ENCODE measurements around the gene COLGALT1. TPM values are rescaled to one million over a fixed set of nuclear protein-coding genes. Genes with fewer than 3 reads are reported as not detected.

The COLGALT1 gene
- total RNA-seq, 4 donors from 2014 or later, result 19.3 to 35.9 (median 33.0) TPM

DNA sequence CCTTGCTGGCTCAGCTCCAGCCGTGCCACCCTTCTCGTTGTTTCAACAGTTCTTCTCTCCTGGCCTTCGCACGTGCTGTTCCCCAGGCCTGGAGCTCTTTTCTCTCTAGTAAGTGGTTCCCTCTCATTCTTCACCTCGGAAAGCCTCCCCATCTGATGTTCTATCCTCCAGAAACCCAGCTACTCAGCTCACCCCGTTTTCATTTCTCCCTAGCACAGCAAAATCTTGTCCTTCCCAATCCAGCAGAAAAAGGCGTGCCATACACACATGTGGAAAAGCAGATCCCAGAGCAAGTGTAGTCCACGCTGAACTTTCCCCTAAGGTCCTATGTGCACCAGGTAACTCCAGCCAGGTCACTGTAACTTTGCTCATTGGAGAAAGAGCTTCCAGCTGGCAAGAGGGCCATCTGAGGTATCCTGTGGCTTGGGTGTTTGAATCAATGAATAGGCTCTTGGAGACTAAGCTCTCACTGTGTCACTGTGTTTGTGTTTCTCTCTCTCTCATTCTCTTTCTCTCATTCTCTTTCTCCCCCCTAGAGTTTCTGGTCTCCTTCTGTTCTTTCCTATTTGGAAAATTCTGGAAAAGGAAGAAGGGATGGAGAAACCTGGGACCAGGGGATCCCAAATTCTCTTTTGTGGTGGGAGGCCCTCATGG is 49.0 kb downstream of the COLGALT1 start:
- H3K36me3 ChIP-seq, result no peaks in the 10 kb centered on the region
- peaks cover 0 to 11% of the 10 kb centered on the region in 2 donors for H3K4me1 ChIP-seq
- no peak overlapping the region for H3K4me3 ChIP-seq (replicated peaks in 1 of 3)
- H3K9me3 ChIP-seq, result no peaks in the 10 kb centered on the region
- 51 to 60% methylated on average over 8 of the region's 8 CpGs for WGBS, 2 donors
- no peak overlapping the region for H3K27ac ChIP-seq
- no peaks in the 10 kb centered on the region for H3K27me3 ChIP-seq
- TF ChIP-seq POLR2A (IDR thresholded peaks at IDR 0.05), result no peak
- DNase-seq, result no peak
- intact Hi-C loops (cut with DNase I), result loop anchor here (10.0 kb wide), 1 partner anchor 170 kb away; no protein-coding TSS in a partner anchor

DNA sequence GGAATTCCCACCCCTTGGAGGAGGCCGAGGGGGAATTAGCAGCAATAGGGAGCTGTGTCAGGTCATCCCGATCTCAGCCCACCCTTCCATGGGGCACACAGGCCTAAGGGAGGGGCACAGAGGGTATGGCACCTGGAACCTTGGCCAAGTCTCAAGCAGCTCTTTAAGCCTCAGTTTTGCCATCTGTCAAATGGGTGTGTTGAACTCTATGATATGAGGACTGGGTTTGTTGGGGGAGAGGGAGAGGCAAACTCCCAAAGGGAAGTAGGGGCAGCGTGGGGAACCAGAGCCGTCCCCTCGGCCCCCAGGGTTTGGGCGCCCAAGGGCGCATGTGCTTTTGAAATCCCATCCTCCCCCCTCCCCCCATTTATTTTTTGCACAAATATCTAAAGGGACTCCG is 49.7 kb downstream of the COLGALT1 start:
- intact Hi-C loops (cut with DNase I), result loop anchor here (10.0 kb wide), 1 partner anchor 170 kb away; no protein-coding TSS in a partner anchor
- no peak overlapping the region for H3K4me3 ChIP-seq (replicated peaks in 1 of 3)
- peaks cover 0 to 11% of the 10 kb centered on the region in 2 donors for H3K4me1 ChIP-seq
- TF ChIP-seq POLR2A (IDR thresholded peaks at IDR 0.05), result no peak
- TF ChIP-seq, protein P1, sequence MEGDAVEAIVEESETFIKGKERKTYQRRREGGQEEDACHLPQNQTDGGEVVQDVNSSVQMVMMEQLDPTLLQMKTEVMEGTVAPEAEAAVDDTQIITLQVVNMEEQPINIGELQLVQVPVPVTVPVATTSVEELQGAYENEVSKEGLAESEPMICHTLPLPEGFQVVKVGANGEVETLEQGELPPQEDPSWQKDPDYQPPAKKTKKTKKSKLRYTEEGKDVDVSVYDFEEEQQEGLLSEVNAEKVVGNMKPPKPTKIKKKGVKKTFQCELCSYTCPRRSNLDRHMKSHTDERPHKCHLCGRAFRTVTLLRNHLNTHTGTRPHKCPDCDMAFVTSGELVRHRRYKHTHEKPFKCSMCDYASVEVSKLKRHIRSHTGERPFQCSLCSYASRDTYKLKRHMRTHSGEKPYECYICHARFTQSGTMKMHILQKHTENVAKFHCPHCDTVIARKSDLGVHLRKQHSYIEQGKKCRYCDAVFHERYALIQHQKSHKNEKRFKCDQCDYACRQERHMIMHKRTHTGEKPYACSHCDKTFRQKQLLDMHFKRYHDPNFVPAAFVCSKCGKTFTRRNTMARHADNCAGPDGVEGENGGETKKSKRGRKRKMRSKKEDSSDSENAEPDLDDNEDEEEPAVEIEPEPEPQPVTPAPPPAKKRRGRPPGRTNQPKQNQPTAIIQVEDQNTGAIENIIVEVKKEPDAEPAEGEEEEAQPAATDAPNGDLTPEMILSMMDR (IDR thresholded peaks at IDR 0.05), result no peak
- no peaks in the 10 kb centered on the region for H3K27me3 ChIP-seq
- no peaks in the 10 kb centered on the region for H3K36me3 ChIP-seq
- WGBS, 2 donors, result 91 to 94% methylated on average over 8 of the region's 8 CpGs
- H3K9me3 ChIP-seq, result no peaks in the 10 kb centered on the region
- H3K27ac ChIP-seq, result no peak overlapping the region
- no peak for DNase-seq

DNA sequence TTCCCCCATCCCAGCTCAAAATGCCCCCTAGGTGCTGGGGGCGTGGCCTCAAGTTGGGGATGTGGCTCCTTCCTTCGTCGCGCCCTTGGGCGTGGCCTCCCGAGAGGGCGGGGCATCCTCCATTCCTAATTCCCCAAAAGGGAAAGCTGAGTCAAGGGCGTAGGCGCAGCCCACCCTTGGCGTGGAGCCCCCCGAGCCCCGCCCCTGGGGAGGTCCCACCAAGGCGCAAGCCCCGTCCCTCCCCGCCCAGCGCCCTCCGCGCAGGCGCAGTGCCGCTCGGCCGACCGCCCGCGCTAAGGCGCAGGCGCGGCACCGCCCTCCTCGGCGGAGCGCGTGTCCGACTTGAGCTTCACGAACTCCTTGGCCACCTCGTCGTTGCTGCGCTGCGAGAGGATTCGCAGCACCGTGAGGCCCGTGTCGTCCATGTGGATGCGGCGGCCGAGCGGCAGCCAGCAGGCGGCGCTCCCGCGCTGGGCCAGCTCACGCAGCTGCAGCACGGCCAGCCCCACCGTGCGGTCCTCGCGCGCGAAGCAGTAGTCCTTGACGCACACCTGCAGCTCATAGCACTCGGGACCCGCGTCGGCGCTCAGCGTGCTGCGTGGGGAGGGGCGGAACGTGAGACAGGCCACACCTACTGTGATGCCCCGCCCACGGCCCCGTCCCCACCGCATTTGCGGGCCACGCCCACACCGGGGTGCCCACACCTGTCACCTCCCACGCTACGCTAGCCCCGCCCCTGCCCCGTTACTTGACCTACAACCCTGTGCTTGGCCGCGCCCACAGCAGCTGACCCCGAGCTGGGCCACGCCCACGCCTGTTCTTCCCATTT is 50.5 kb downstream of the COLGALT1 start:
- H3K4me1 ChIP-seq, result peaks cover 0 to 11% of the 10 kb centered on the region in 2 donors
- 3 to 4% methylated on average over 19 to 22 of the region's 85 CpGs for WGBS, 2 donors
- no peaks in the 10 kb centered on the region for H3K9me3 ChIP-seq
- H3K36me3 ChIP-seq, result no peaks in the 10 kb centered on the region
- no peak overlapping the region for H3K27ac ChIP-seq
- H3K4me3 ChIP-seq (replicated peaks in 1 of 3), result peak overlapping the region in 1 of 3 donors; percentile 9
- intact Hi-C loops (cut with DNase I), result loop anchor here (10.0 kb wide), 1 partner anchor 169 kb away; no protein-coding TSS in a partner anchor
- TF ChIP-seq, protein P1 (IDR thresholded peaks at IDR 0.05), result peak in 4 of 6 experiments; percentile 30 to 49 (median 42)
- no peak for TF ChIP-seq POLR2A (IDR thresholded peaks at IDR 0.05)
- peak; percentile 32 to 33 for DNase-seq
- no peaks in the 10 kb centered on the region for H3K27me3 ChIP-seq

DNA sequence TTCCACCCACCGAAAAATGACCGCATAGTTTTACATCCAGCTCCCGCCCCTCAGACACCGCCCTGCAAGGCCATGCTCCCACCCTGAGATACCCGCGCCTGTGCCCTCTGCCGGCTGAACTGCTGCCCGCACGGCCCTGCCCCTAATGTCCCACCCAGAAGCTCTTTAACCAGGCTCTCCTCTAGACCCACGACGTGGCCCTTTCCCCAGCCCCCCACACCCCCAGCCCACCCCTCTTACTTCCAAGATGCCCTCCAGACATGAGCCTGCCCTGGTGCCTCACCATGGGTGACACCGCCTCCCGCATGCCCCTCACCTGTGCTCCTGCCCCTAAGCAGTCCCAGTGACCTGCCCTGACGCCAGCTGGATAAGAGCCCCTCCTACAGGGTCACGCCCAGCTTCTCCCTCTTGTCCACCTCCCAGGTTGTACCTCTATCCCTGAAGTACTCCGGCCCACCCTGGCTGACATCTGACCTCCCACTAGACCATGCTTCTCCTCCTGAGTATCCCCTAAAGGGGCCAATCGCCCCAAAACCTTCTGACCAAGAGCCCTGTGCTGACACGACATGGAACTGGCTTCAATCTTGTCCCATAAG is 51.2 kb downstream of the COLGALT1 start:
- H3K36me3 ChIP-seq, result no peaks in the 10 kb centered on the region
- no peak overlapping the region for H3K27ac ChIP-seq
- no peak for DNase-seq
- H3K4me3 ChIP-seq (replicated peaks in 1 of 3), result no peak overlapping the region
- peaks cover 0 to 11% of the 10 kb centered on the region in 2 donors for H3K4me1 ChIP-seq
- no peak for TF ChIP-seq POLR2A (IDR thresholded peaks at IDR 0.05)
- TF ChIP-seq, protein P1 (IDR thresholded peaks at IDR 0.05), result no peak
- no peaks in the 10 kb centered on the region for H3K27me3 ChIP-seq
- H3K9me3 ChIP-seq, result no peaks in the 10 kb centered on the region
- intact Hi-C loops (cut with DNase I), result loop anchor here (10.0 kb wide), 1 partner anchor 168 kb away; no protein-coding TSS in a partner anchor
- 17 to 26% methylated on average over 12 to 18 of the region's 18 CpGs for WGBS, 2 donors

DNA sequence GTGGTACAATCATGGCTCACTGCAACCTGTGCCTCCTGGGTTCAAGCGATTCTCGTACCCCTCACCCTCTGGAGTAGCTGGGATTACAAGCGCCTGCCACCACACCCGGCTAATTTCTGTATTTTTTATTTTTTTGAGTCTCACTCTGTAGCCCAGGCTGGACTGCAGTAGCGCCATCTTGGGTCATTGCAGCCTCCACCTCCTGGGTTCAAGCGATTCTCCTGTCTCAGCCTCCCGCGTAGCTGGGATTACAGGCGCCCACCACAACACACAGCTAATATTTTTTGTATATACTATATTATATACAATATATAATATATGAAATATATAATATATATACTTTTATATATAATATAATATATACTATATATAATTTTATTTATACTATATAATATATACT is 52.5 kb downstream of the COLGALT1 start:
- WGBS, 2 donors, result 96 to 97% methylated on average over 9 of the region's 9 CpGs

More for the DNA sequence above, 52.5 kb downstream of the COLGALT1 start:
- H3K36me3 ChIP-seq, result no peaks in the 10 kb centered on the region
- no peak overlapping the region for H3K27ac ChIP-seq
- intact Hi-C loops (cut with DNase I), result loop anchor here (10.0 kb wide), 1 partner anchor 167 kb away; no protein-coding TSS in a partner anchor
- no peak overlapping the region for H3K4me3 ChIP-seq (replicated peaks in 1 of 3)
- no peak for TF ChIP-seq POLR2A (IDR thresholded peaks at IDR 0.05)
- TF ChIP-seq, protein P1 (IDR thresholded peaks at IDR 0.05), result no peak
- H3K27me3 ChIP-seq, result no peaks in the 10 kb centered on the region
- DNase-seq, result no peak
- peaks cover 0 to 11% of the 10 kb centered on the region in 2 donors for H3K4me1 ChIP-seq
- no peaks in the 10 kb centered on the region for H3K9me3 ChIP-seq

All from thyroid gland (tissue), 4 donors.